K562 (cell line): Measurements from ENCODE around the gene SYNM. TPM values are rescaled to one million over a fixed set of nuclear protein-coding genes. Genes with fewer than 3 reads are reported as not detected.
A peak's percentile ranks its signal among the peaks of the same experiment; 100 is the strongest.

ENCODE experiments used
- ATAC-seq: fragments of 200-7000 bp; cut with Tn5 transposase; 3 replicates; pipeline ENCODE4 v1.9.1; 2020; ENCODE audit warnings: moderate library complexity
- BruUV-seq: library from RNA; stranded (reverse); fragments of 400-500 nt; replicated peaks from 2 replicates; lab custom pipeline; 2021; lab: Mats Ljungman, UMichigan
- CTCF ChIA-PET: fragments of 300-600 bp; formaldehyde crosslinking; extraction: SDS; loops from one replicate; lab custom pipeline; 2021; ENCODE audit warnings: low intra/inter-chr PET ratio; lab: Yijun Ruan, JAX
- POLR2A ChIA-PET: fragments of 300-600, 350-650 bp; sonication (Branson Sonifier 250); formaldehyde crosslinking; extraction: SDS; loops from one replicate; lab custom pipeline; 2021; ENCODE audit warnings: antibody characterized with exemption, inconsistent platforms; lab: Yijun Ruan, JAX
- DNase-seq, 4 experiments: peaks; one replicate each; pipeline versions ENCODE4 v3.0.0 to v3.0.0-alpha.2; 2011 to 2018; ENCODE audit warnings: low spot score in 3 of 4, mixed read lengths in 3 of 4; ENCODE audit errors: extremely low read depth in 1 of 4
- FAIRE-seq: peaks from 2 replicates; lab custom pipeline; 2011; peaks lifted over from hg19 to GRCh38; lab: Jason Lieb, UNC
- H2AFZ ChIP-seq: 2 replicates; pipeline ENCODE4 v1.6.0; 2011; ENCODE audit warnings: low read depth, low read length, control low read depth, inconsistent platforms
- H3K27ac ChIP-seq: fragments of 200-600 bp; 3 replicates; pipeline ENCODE4 v1.8.0; 2011; ENCODE audit warnings: low read depth, mild to moderate bottlenecking, control low read depth, inconsistent platforms, low read length, moderate library complexity, mixed read lengths; ENCODE audit errors: extremely low read depth
- H3K27me3 ChIP-seq, 2 experiments: fragments of 300-600 bp in 1 of 2; 2 replicates in 1 of 2; 3 replicates in 1 of 2; pipeline versions ENCODE4 v1.6.0 to v1.8.0; 2011; ENCODE audit warnings: inconsistent platforms in 2 of 2, low read length in 2 of 2, mild to moderate bottlenecking in 1 of 2, mixed read lengths in 1 of 2, moderate library complexity in 1 of 2; ENCODE audit not compliant: control insufficient read depth in 2 of 2, insufficient read depth in 2 of 2
- H3K36me3 ChIP-seq: fragments of 300-600 bp; 3 replicates; pipeline ENCODE4 v1.8.0; 2011; ENCODE audit warnings: mild to moderate bottlenecking, low read length, inconsistent platforms; ENCODE audit not compliant: control insufficient read depth, insufficient read depth
- H3K4me1 ChIP-seq, 2 experiments: fragments of 200-600 bp in 1 of 2; replicated peaks in 1 of 2; 2 replicates in 1 of 2; 3 replicates in 1 of 2; pipeline versions ENCODE4 v1.5.1 to v1.8.0; 2011; ENCODE audit warnings: inconsistent platforms in 2 of 2, low read length in 2 of 2, mild to moderate bottlenecking in 1 of 2, mixed read lengths in 1 of 2, moderate library complexity in 1 of 2; ENCODE audit not compliant: control insufficient read depth in 2 of 2, insufficient read depth in 2 of 2
- H3K4me2 ChIP-seq: 2 replicates; pipeline ENCODE4 v1.6.1; 2011; ENCODE audit warnings: low read length, control low read depth, inconsistent platforms, mixed read lengths; ENCODE audit not compliant: insufficient read depth
- H3K4me3 ChIP-seq: fragments of 200-600 bp; sonication (generic), shearing (Covaris generic); 2 replicates; pipeline ENCODE4 v1.5.1; 2016; ENCODE audit warnings: control low read depth, inconsistent platforms
- H3K79me2 ChIP-seq: fragments of 200-600 bp; 3 replicates; pipeline ENCODE4 v1.8.0; 2011; ENCODE audit warnings: low read length, inconsistent platforms; ENCODE audit not compliant: control insufficient read depth, insufficient read depth
- H3K9ac ChIP-seq, 2 experiments: 2 replicates each; pipeline versions ENCODE4 v1.6.0 to v1.6.1; 2011; ENCODE audit warnings: low read depth in 2 of 2, low read length in 2 of 2, control low read depth in 1 of 2, inconsistent platforms in 1 of 2, mild to moderate bottlenecking in 1 of 2, mixed read lengths in 1 of 2; ENCODE audit not compliant: insufficient read depth in 1 of 2
- H3K9me1 ChIP-seq: one replicate; pipeline ENCODE4 v1.6.0; 2011; ENCODE audit warnings: inconsistent platforms, mild to moderate bottlenecking, low read length, moderate library complexity; ENCODE audit not compliant: control insufficient read depth, insufficient read depth
- H3K9me3 ChIP-seq: replicated peaks from 2 replicates; pipeline ENCODE4 v1.5.1; 2011; ENCODE audit warnings: low read depth, low read length, inconsistent platforms; ENCODE audit not compliant: control insufficient read depth, insufficient read depth
- H4K20me1 ChIP-seq: replicated peaks from 2 replicates; pipeline ENCODE4 v1.6.1; 2011; ENCODE audit warnings: low read length, inconsistent platforms, mixed read lengths; ENCODE audit not compliant: control insufficient read depth, insufficient read depth
- CBFA2T2 ChIP-seq: fragments of 450-650 bp; conservative IDR thresholded peaks from 2 replicates; pipeline ENCODE4 v1.6.1; 2017; ENCODE audit warnings: mild to moderate bottlenecking
- ELF1 ChIP-seq: fragments of 200-800 bp; sonication (Bioruptor generic); IDR thresholded peaks from 2 replicates; pipeline ENCODE4 v1.6.1; 2016; ENCODE audit warnings: missing genetic modification characterization, missing compliant biosample characterization
- NR2C1 ChIP-seq, 2 experiments: fragments of 450-650 bp; IDR thresholded peaks; 2 replicates each; pipeline ENCODE4 v1.6.1; 2017; ENCODE audit warnings: mild to moderate bottlenecking in 2 of 2, antibody characterized with exemption in 1 of 2, inconsistent platforms in 1 of 2, missing compliant biosample characterization in 1 of 2, missing genetic modification characterization in 1 of 2
- NR2C2 ChIP-seq, 2 experiments: fragments of 200-800 bp in 1 of 2; sonication (Bioruptor generic) in 1 of 2; sonication (generic) in 1 of 2; formaldehyde crosslinking in 1 of 2; IDR thresholded peaks; 2 replicates each; pipeline versions ENCODE4 v1.6.1 to v1.8.0; 2016 to 2022; ENCODE audit warnings: mild to moderate bottlenecking in 1 of 2, missing compliant biosample characterization in 1 of 2, missing genetic modification characterization in 1 of 2, missing genetic modification reagents in 1 of 2
- RBM25 ChIP-seq: fragments of 200-400 bp; formaldehyde crosslinking; IDR thresholded peaks from 2 replicates; pipeline ENCODE4 v1.6.1; 2018; ENCODE audit warnings: low read length, low read depth, moderate library complexity; ENCODE audit not compliant: severe bottlenecking
- RFX1 ChIP-seq: fragments of 450-650 bp; IDR thresholded peaks from 2 replicates; pipeline ENCODE4 v1.6.1; 2016; ENCODE audit warnings: mild to moderate bottlenecking, moderate library complexity
- SMC3 ChIP-seq: conservative IDR thresholded peaks from 2 replicates; pipeline ENCODE4 v1.6.1; 2011; ENCODE audit warnings: low read depth, low read length, improper control_type of control experiment; ENCODE audit not compliant: insufficient read depth
- STAG1 ChIP-seq: sonication (generic); formaldehyde crosslinking; IDR thresholded peaks from 2 replicates; pipeline ENCODE4 v1.5.0; 2020; ENCODE audit warnings: missing genetic modification reagents, borderline replicate concordance
- ZNF717 ChIP-seq: fragments of 250-450 bp; sonication (Bioruptor Pico); IDR thresholded peaks from 2 replicates; pipeline ENCODE4 v1.5.0; 2021
- WGBS: fragments of 100-300 bp; shearing (Covaris generic); methylation state at CpG from one replicate; pipeline ENCODE4 v1.1.6; 2016; ENCODE audit warnings: low coverage, mixed read lengths; ENCODE audit not compliant: insufficient coverage; ENCODE audit errors: missing lambda C conversion rate; 5-methylcytosine and 5-hydroxymethylcytosine counted together
- in situ Hi-C: fragments of 300-500 bp; cut with MboI; formaldehyde crosslinking; loops from 4 replicates; pipeline ENCODE4 v1.15.0; 2018; ENCODE audit warnings: inconsistent platforms, mixed read lengths
- intact Hi-C: fragments of 100-400 bp; cut with micrococcal nuclease; formaldehyde crosslinking; loops from 2 replicates; pipeline ENCODE4 v1.14.2; 2022
- polyA plus RNA-seq, 8 experiments: library from polyadenylated mRNA; depleted of rRNA in 4 of 8; stranded (reverse) in 5 of 8; unstranded in 3 of 8; fragments of >200 nt; fragmentation: Nextera tagmentation in 2 of 8; fragmentation: Illumina TruSeq in 1 of 8; extraction: Ambion mirVana in 2 of 8; extraction: Trizol in 1 of 8; gene quantifications; 2 replicates each; pipeline versions ENCODE4 v1.2.1 to v1.2.3, GENCODE V29; 2011 to 2014; ENCODE audit warnings: inconsistent platforms in 1 of 8, missing spikeins in 1 of 8
- total RNA-seq, 7 experiments: library from RNA; depleted of rRNA in 6 of 7; stranded (reverse); fragments of >200 nt in 6 of 7; fragmentation: Illumina TruSeq in 2 of 7; extraction: Trizol in 2 of 7; gene quantifications; 2 replicates each; pipeline versions ENCODE4 v1.2.1 to v1.2.3, GENCODE V29; 2011 to 2021; ENCODE audit warnings: low replicate concordance in 1 of 7
- TF ChIP-seq, protein P1 (sequence below), 3 experiments: IDR thresholded peaks in 2 of 3; conservative IDR thresholded peaks in 1 of 3; 2 replicates each; pipeline ENCODE4 v1.5.1; 2011 to 2012; ENCODE audit warnings: low read length in 3 of 3, mild to moderate bottlenecking in 3 of 3, control low read depth in 2 of 3, improper control_type of control experiment in 1 of 3, inconsistent platforms in 1 of 3, low read depth in 1 of 3, mixed read lengths in 1 of 3, moderate library complexity in 1 of 3; ENCODE audit not compliant: insufficient read depth in 2 of 3

The SYNM gene
- total and polyA plus RNA-seq, 9 of the 15 experiments (the other 6 are each of a cell fraction or from before 2014, with no cell fraction given) = 0.01 to 0.42 (median 0.13) TPM

DNA sequence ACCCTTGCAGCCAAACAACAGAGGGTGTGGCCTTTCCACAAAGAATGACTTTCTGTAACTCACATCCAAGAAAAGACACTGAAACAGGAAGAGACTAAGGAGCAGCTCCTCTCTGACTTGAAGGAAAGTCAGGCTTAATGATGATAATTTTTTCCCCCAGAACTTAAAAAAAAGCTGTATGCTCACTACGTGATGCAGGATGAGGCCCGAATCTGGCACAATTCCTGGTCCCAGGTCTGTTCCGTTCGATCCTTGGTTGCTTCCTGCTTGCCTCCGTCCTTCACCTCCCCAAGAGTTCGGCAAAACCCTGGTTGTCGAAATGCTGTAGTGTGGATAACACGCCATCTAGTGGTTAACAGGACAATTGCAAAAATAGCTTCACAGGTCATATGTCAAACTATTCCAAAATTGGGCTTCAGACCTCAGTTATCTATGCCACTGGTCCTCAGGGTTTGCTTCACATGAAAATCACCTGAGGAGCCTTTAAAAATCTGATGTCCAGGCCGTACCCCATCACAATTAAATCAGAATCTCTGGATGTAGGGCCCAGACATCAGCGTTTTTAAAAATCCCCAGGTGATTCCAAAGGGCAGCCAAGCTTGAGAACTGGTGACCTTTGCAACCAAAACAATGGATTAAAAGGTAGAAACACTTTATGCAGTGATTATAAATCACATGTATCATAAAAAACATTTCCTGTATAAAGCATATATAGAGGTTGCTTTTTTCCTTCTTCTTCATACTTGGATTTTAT, 28.1 kb upstream of the SYNM start:
- ATAC-seq = peak; percentile 93
- Histone ChIP-seq H3K9me1 (no peaks in the 10 kb centered on the region), H3K27me3 (peaks cover 0 to 2% of the 10 kb centered on the region in 2 experiments; a peak in 1 of 5 replicates), H2AFZ (peak overlapping the region; percentile 35), H3K4me3 (no peak overlapping the region), H3K9ac (no peak overlapping the region), H3K4me1 (no peaks in the 10 kb centered on the region), H3K27ac (no peak overlapping the region), H3K9me3 (no peaks in the 10 kb centered on the region), H3K4me2 (peak overlapping the region; percentile 59), H3K36me3 (no peaks in the 10 kb centered on the region), H4K20me1 (no peaks in the 10 kb centered on the region), H3K79me2 (no peaks in the 10 kb centered on the region)
- DNase-seq = peak; percentile 58 to 68 (median 62)
- intact Hi-C loops = loop anchor here (1.0 to 10.0 kb wide), 4 partner anchors 297 to 634 kb away; no protein-coding TSS in a partner anchor
- ChIA-PET POLR2A (interaction anchor here (0.6 to 0.8 kb wide), 3 partner anchors 21 to 1793 kb away, joined by 3 to 4 read pairs (median 3); no protein-coding TSS in a partner anchor), CTCF (interaction anchor here (0.5 to 1.1 kb wide), 4 partner anchors 17 to 634 kb away, joined by 3 read pairs; no protein-coding TSS in a partner anchor)
- peak; percentile 93 for FAIRE-seq
- under 1% methylated on average over 9 of the region's 10 CpGs for WGBS
- in situ Hi-C loops = no loop called here
- no TSS peak for BruUV-seq
- no peak for TF ChIP-seq ZNF717
- TF ChIP-seq, protein P1, sequence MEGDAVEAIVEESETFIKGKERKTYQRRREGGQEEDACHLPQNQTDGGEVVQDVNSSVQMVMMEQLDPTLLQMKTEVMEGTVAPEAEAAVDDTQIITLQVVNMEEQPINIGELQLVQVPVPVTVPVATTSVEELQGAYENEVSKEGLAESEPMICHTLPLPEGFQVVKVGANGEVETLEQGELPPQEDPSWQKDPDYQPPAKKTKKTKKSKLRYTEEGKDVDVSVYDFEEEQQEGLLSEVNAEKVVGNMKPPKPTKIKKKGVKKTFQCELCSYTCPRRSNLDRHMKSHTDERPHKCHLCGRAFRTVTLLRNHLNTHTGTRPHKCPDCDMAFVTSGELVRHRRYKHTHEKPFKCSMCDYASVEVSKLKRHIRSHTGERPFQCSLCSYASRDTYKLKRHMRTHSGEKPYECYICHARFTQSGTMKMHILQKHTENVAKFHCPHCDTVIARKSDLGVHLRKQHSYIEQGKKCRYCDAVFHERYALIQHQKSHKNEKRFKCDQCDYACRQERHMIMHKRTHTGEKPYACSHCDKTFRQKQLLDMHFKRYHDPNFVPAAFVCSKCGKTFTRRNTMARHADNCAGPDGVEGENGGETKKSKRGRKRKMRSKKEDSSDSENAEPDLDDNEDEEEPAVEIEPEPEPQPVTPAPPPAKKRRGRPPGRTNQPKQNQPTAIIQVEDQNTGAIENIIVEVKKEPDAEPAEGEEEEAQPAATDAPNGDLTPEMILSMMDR (IDR thresholded peaks at IDR 0.05 in 2 of 3, conservative IDR thresholded peaks at IDR 0.05 in 1 of 3; ENCODE audit: insufficient read depth in 2 of 3, low read depth in 1 of 3, low read length in 3 of 3) = peak; percentile 77 to 84 (median 81)
- peak; percentile 49; the same call in 1 of the 2 replicates for TF ChIP-seq ELF1
- TF ChIP-seq STAG1 (CRISPR knock-in tag) = peak; percentile 50; the same call in 1 of the 2 replicates
- no peak for TF ChIP-seq NR2C2 (CRISPR knock-in tag; IDR thresholded peaks at IDR 0.05)
- peak; percentile 55 for TF ChIP-seq NR2C2 (tag; IDR thresholded peaks at IDR 0.05)
- TF ChIP-seq CBFA2T2 = no peak
- TF ChIP-seq RBM25 = no peak
- TF ChIP-seq RFX1 = no peak
- peak; percentile 50; the same call in 1 of the 2 replicates for TF ChIP-seq SMC3
- TF ChIP-seq NR2C1 (IDR thresholded peaks at IDR 0.05) = no peak; the same call in 1 of the 2 replicates
- TF ChIP-seq NR2C1 (tag; IDR thresholded peaks at IDR 0.05) = 0 out of 2 replicates have a peak, but pooled peaks have one; percentile 20
